ENCODE results near the gene COPS7B.

The COPS7B gene

DNA sequence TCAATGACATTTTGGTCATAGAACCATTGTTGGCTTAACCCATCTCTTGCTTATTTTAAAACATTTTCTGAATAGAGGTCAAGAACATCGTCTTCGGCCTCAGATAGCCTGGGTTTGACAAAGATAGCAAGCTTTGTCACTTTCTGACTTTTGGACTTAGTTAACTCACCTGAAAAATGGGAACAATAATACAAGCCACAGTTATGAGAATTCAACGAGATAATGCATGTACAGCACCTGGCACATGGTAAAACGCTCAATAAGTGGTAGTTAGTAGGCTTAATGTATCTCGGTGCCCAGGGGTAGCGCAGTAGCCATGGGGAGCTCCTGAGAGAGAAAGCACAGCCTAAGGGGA lies 446 bp upstream of the COPS7B start:
- DNase-seq (ENCODE audit: low read depth in 2 of 2) = no peak

DNA sequence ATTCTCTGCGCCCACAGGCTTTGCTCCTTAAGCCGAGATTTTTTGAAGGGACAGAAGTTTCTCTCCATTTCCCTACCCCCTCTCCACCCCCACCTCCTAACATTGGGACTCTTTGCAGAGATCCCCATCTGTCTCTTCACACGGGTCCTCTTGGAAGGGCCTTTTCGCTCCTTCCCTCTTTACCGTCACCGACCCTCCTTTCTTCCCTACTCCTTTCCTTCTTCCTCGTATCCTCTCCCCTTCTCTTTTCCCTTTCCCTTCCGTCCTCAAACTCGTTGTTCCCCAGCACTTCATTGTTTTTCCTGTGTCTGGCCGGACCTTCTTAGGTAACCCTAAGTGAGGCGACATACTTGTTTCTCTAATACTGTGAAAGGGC lies 660 bp downstream of the COPS7B start:
- no peak for DNase-seq (ENCODE audit: low read depth in 2 of 2)

DNA sequence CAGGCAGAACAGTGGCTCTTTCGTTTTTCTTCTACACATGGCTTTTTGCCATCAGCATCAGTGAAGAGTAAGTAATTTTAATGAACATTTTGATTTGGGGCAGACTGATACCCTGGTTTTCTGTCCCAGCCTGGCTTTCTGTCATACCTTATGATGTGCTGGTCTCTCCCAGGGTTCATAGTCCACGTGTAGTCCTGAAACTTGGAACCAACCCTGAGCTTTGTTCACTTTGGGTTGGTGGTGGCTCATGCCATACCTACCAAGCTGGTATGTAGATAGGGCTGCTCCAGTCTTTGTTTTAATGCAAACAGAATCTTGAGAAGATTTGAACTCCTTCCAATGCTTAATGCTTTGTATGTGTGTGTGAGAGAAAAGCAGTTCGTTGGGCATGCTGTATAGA lies 4.9 kb downstream of the COPS7B start:
- DNase-seq (ENCODE audit: low read depth in 2 of 2) = no peak

DNA sequence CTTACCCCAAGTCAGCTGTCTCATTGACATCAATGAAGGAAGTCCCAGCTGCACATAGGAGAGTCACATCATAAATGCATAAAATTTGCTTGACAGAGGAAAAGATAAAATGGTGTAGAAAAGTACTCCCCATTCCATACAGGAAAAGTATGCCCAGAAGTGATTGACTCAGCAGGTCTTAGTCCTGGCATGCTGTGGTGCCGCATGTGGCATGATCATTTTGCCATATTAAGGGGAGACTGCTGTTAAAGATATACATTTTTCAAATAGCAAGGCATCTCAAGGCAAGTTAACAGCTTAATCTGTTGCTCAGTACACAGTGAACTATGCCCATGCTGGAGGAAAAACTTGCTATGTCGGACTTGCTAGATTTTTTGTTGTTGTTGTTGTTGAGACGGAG lies 8.1 kb downstream of the COPS7B start:
- DNase-seq (ENCODE audit: low read depth in 2 of 2) = no peak

DNA sequence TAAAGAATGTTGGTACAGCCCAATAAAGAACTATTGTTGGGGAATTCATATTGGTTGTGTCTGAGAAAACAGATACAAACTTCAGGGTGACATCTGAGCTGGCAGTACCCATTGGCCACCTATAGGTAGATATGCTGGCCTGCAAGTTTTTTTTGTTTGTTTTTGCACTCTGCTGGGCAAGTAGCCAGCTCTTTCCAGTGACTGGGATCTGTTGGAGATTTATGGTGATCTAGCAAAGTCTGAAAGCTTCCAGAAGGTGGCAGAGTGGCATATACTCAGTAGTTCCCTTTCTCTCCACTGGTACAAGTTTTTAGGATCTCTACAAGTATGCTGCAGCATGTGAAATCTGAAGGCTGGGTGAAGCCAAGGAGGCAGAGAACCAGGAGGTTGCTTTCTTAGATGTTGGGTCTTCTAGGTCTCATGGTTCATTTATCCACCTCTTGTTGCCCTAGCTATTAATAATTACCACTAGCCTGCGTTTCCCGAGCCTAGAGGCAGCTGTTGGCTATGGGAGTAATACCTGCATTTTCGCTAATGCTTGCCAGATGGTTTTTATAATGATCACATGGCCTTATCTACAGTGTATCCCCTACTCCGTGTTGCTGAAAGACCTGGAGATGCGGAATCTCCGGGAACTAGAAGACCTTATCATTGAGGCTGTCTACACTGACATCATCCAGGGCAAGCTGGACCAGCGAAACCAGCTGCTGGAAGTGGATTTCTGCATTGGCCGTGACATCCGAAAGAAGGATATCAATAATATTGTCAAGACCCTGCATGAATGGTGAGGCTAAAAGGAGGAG lies 9.5 kb downstream of the COPS7B start:
- DNase-seq (ENCODE audit: low read depth in 2 of 2) = no peak

DNA sequence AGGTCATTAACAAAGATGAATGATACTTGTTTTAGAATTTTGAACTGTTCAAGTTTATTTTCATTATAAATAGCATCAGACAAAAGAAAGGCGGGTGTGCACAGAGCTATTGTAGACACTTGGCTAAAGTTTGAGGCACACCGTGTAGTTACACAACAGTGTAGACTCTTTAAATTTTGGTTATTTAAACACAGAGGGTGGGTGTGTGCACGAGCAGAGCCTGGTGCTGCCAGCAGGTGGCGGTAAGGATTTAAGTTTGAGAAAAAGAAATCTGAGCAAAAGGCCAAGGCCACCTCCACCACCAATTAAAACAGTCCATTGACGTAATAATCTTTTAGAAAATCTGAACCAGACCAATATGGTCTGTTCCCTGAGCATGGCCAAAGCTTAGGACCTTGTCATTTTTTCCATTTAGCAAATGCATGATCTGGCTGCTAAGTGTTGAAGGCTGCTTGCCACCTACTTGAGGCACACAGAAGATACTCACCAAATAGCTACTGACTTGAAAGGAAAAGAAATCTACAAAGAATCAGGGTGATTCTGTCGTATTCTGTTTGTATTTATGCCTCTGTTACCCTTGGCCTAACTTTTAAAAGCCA lies 14.3 kb downstream of the COPS7B start:
- no peak for DNase-seq (ENCODE audit: low read depth in 2 of 2)

DNA sequence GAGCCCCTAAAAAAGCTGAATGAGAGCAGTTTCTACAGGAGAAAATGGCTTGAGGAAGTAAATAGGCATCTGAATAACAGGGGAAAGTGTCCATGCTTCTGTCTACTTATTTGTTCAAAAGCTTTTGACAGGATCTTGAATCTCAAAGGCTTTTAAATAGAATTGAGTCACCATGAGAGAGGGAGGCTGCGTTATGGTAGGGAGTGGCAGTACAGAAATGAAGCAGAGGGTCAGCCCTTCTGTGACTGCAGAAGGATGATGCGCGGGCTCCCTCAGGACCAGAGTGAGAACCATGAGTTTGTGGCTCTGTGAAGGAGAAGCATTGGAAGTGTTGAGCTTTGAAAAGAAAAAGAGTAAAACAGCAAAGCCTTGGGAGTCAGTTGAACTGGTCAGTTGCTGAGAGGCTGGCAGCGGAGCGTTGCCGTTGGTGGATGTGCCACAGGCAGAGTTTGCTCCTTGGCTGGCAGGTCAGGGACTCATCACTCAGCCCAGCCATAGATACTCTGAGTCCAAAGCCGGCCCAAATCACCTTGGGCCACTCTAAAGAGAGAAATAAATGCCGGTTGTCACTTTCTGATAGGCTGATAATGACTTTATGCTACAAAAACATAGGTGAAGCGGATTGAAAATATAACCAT lies 17.4 kb downstream of the COPS7B start:
- DNase-seq (ENCODE audit: low read depth in 2 of 2) = no peak

DNA sequence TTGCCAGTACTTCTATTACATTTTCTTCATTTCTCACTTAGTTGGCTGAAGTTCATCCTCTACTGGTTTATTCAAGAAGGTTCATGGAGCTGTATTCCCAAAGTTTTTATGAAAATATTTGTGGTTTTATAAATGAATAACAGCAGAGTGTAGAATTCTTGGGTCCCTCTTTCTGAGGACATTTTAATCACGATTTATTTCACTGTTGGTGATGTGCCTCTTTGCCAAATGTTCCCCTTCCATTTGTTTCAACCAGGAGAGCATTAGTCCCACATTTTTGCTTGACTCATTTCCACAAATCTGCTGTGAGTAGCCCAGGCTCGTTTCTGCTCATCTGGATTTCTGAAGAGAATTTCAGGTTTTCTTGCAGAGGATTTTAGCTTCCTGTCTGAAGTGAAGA lies 20.8 kb downstream of the COPS7B start:
- peak; percentile 45 to 50 for DNase-seq (ENCODE audit: low read depth in 2 of 2)

DNA sequence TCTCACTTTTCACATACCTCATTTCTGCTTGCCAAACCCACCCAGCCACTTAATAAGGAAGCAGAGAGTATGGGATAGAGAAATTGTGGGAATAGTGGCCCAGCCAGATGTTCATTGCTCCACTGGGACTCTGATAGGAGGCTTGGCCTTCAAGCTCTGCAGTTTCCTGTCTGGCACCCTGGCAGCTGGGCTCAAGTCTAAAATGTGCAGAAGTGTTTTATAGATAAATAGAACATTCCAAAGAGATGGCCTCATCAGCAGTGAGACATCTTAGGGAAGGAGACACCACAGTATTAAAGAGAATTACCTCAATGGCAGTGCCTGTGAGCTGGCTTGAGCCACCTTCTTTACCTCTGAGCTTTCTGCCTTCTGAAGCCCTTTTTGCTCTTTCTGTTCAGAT lies 24.7 kb downstream of the COPS7B start:
- DNase-seq (ENCODE audit: low read depth in 2 of 2) = peak in 1 of 2 experiments; percentile 26

DNA sequence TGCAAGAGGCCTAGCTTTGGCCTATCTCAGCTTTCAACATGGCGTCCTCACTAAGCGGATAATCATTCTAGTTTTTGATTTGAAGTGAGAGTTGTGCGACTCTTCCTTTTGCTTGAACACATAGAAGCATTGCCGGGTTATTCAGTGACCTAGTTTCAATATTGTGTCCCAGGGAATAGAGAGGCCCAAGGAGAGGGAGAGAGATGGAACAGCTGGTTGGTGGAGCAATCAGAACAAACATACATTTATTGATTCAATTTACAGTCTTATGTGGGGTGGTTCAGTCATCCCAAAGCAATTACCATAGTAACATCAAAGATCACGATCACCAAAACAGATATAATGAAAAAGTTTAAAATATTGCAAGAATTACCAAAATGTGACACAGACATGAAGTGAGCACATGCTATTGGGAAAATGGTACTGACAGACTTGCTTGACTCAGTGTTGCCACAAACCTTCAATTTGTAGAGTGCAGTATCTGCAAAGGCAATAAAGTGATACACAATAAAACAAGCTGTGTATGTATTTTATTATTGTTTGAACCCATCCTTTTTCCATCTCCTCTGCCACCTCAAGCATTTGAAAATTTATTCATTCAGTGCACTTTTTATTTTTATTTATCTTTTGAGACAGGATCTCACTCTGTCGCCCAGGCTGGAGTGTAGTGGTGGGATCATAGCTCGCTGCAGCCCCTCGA lies 30.2 kb downstream of the COPS7B start:
- DNase-seq (ENCODE audit: low read depth in 2 of 2) = no peak

DNA sequence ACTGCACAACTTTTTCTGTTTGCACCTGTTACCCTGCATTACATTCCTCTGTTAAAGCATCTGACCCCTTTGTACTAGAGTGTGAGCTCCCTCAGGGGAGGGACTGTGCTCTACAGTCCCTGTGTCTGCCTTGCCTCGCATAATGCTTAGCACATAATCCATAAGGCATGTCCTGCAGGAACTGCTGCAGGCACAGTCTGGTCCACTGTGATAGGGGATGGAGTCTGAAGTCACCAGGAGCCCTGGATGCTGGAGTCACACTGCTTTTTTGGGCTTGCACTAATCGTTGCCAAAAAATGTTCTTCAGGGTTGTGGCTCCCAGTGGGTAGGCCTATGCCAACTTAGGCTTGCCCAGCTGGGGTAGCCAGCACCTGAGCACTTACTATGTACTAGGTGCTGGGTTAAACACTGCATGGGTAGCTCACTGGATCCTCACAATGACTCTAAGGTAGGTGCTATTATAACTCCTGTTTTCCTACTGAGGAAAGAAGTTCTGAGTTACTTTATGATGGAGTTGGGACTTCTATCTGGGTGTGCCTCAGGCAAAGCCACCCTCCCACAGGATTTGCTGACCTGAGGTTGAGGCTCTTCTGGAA lies 33.3 kb downstream of the COPS7B start:
- DNase-seq (ENCODE audit: low read depth in 2 of 2) = no peak

DNA sequence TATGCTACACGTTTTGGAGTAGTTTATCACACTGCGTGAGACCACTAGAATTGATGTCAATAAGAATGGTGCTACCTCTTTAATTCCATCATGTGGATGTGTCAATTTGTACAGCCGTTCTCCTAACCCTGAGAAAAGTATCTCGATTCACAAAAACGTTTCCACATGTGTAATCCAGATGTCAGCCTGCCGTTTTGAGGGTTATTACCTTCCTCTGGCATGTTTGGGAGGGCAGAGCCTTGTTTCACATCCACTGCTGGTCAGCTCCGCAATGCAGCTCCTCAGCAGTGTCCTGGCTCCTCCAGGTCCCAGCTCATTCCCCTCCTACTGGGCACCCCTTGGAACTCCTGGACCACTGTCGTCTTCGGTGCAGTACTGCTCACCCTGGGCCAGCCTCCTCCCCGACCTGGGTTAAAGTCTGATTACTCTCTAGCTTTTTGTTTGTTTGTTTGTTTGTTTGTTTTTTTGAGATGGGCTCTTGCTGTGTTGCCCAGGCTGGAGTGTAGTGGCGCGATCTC lies 34.6 kb downstream of the COPS7B start:
- no peak for DNase-seq (ENCODE audit: low read depth in 2 of 2)

DNA sequence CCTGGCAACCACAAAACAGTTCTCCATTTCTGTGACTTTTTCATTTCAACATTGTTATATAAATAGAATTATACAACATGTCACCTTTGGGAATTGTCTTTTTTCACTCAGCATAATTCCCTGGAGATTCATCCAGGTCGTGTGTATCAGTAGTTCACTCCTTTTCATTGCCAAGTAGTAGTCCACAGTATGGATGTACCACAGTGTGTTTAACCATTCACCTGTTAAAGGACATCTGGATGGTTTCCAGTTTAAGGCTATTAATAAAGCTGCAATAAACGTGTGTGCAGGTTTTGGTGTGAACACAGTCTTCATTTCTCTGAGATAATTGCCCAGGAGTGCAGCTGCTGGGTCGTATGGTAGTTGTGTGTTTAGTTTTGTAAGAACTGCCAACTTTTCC lies 35.7 kb downstream of the COPS7B start:
- no peak for DNase-seq (ENCODE audit: low read depth in 2 of 2)

DNA sequence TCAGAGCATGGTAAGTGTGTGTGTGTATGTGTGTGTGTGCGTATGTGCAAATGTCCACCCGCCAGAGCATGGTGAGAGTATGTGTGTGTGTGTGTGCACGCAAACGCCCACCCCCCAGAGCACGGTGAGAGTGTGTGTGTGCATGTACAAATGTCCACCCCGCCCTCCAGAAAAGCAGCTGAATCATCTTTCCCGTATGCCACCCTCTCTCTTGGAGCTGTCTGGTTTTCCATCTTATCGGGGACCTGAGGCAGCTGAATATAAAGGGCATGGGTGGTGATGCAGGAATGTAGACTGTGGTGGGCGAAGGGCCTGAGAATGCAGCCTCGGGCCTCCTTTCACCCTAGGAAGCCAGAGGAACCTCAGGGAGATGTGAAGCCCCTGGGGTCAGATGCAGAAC lies 66.9 kb downstream of the COPS7B start:
- DNase-seq (ENCODE audit: low read depth in 2 of 2) = no peak

DNA sequence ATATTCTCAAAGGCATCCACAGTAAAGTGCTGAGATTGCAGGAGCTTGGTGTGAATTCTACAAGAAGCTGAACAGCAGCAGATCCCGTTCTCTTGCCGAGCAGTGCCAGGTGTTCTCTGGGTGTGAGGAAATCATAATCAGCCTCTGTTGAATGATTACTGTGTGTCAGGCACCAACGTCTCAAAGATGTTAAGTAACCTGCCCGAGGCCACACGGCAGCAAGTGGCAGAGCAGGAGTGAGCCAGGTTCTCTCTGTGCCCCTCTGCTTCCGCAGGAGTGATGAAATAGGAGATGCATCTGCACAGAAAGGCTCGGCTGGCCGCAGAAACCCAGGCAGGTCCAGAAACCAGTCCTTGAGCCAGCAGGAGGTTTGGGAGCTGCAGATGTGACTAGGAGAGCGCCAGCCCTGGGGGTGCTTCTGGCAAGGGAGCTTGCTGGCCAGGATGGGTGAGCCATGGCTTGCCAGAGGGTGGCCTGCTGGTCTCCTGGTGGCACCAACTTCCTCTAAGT lies 68.4 kb downstream of the COPS7B start:
- no peak for DNase-seq (ENCODE audit: low read depth in 2 of 2)

DNA sequence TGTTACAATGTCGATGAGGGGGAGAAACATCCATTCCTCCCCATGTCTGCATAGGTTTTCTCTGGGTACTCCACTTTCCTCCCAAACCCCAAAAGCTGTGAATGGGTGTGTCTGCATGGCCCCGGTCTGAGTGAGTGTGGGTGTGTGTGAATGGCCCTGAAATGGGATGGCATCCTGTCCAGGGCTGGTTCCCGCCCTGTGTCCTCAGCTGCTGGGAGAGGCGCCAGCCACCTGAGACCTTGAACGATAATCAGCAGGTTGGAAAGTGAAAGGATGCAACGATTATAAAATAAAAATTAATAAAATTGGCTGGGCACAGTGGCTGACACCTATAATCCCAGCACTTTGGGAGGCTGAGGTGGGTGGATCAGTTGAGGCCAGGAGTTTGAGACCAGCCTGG lies 70.7 kb downstream of the COPS7B start:
- DNase-seq (ENCODE audit: low read depth in 2 of 2) = no peak

Data from fibroblast of skin of left biceps (primary cell).